Upper lobe of left lung (tissue), 6 donors: ENCODE data around the gene EREG. TPM values are rescaled to one million over a fixed set of nuclear protein-coding genes. Genes with fewer than 3 reads are reported as not detected.

Experiments used
- ATAC-seq, 2 donors: fragments of 200-7000 bp; cut with Tn5 transposase; one replicate each; pipeline ENCODE4 v1.9.1; 2022; ENCODE audit warnings: mild to moderate bottlenecking in 2 of 2, moderate library complexity in 2 of 2; ENCODE audit not compliant: low FRiP score in 2 of 2
- DNase-seq, 2 donors: peaks; one replicate each; pipeline ENCODE4 v3.0.0-alpha.2; 2019 to 2020
- H3K27ac ChIP-seq, 4 donors: fragments of 200-600 bp; sonication (generic); one replicate each; pipeline ENCODE4 v1.5.1; 2016 to 2019
- H3K27me3 ChIP-seq, 4 donors: fragments of 200-600 bp; sonication (generic); one replicate each; pipeline ENCODE4 v1.5.1; 2017 to 2019
- H3K36me3 ChIP-seq, 4 donors: fragments of 200-600 bp; sonication (generic); one replicate each; pipeline ENCODE4 v1.5.1; 2016 to 2019
- H3K4me1 ChIP-seq, 4 donors: fragments of 200-600 bp; sonication (generic); one replicate each; pipeline ENCODE4 v1.5.1; 2018 to 2019
- H3K4me3 ChIP-seq, 4 donors: fragments of 200-600 bp; sonication (generic); one replicate each; pipeline ENCODE4 v1.5.1; 2017 to 2019; ENCODE audit warnings: mild to moderate bottlenecking in 2 of 4, moderate library complexity in 1 of 4
- H3K9me3 ChIP-seq, 4 donors: fragments of 200-600 bp; sonication (generic); one replicate each; pipeline ENCODE4 v1.5.1; 2018 to 2019
- CTCF ChIP-seq, 6 experiments: fragments of 450-650 bp in 4 of 6; fragments of 200-600 bp in 2 of 6; sonication (generic) in 2 of 6; IDR thresholded peaks; one replicate each; pipeline ENCODE4 v1.5.1; 2016 to 2019; ENCODE audit warnings: antibody characterized with exemption in 6 of 6
- EP300 ChIP-seq, 4 donors: sonication (generic); formaldehyde crosslinking; IDR thresholded peaks; one replicate each; pipeline ENCODE4 v1.5.1; 2017; ENCODE audit warnings: antibody characterized with exemption in 4 of 4, control low read depth in 2 of 4
- POLR2A ChIP-seq, 4 donors: fragments of 450-650 bp; IDR thresholded peaks; one replicate each; pipeline ENCODE4 v1.5.1; 2016 to 2017; ENCODE audit warnings: antibody characterized with exemption in 4 of 4, mild to moderate bottlenecking in 2 of 4
- POLR2AphosphoS5 ChIP-seq, 2 donors: sonication (generic); formaldehyde crosslinking; IDR thresholded peaks; one replicate each; pipeline ENCODE4 v1.5.1; 2017; ENCODE audit warnings: antibody characterized with exemption in 2 of 2
- WGBS, 2 donors: methylation state at CpG; one replicate each; pipeline ENCODE4 v1.1.5; 2017 to 2018; 5-methylcytosine and 5-hydroxymethylcytosine counted together
- total RNA-seq, 6 donors: library from RNA; depleted of rRNA in 4 of 6; stranded (reverse); fragments of >200 nt in 4 of 6; gene quantifications; one replicate each; pipeline versions ENCODE4 v1.1.0 to v1.2.1, GENCODE V29; 2016 to 2021
- donor health status: DM: no; HTN: no; CAD: no; lungs with moderate emphysema.
- donor health status: DM: no; HTN: yes; CAD: no; lungs with severe emphysema.

Gene EREG
- total RNA-seq, 6 donors from 2014 or later: 0.94 to 3.7 (median 1.1) TPM

DNA sequence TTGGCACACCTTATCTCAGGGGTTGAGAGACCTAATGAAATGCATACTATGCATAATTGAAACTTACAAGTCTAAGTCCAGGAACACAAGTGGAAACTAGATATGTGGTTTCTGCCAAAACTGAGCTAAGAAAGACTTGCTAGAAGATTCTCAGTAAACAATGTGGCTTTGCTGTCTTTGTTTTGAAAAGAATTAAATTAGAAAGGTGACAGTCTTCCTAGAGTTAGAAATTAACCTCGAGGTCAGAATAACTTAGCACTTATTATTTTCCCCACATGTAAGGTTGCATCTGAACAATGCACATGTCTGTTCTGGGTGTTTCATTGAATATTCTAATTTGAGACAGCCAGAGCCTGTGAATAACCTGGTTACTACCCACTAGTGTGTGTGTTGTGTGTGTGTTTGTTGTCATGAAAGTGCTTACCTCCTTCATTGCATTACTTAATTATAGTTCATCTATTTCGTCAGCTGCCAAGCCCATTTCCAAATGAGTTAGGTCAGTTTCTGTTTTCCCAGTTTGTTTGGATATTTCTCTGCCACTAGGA lies 1.5 kb downstream of the EREG start:
- Histone ChIP-seq H3K27ac (no peak overlapping the region), H3K4me3 (peak overlapping the region in 1 of 4 donors; percentile 47), H3K9me3 (no peaks in the 10 kb centered on the region), H3K4me1 (peaks cover 9 to 21% (median 14%) of the 10 kb centered on the region in 4 donors), H3K36me3 (no peaks in the 10 kb centered on the region), H3K27me3 (peaks cover 0 to 8% (median 3%) of the 10 kb centered on the region in 4 donors)
- peak in 1 of 4 donors; percentile 15 for TF ChIP-seq EP300 (IDR thresholded peaks at IDR 0.05)
- TF ChIP-seq CTCF (IDR thresholded peaks at IDR 0.05): no peak
- no peak for TF ChIP-seq POLR2A (IDR thresholded peaks at IDR 0.05)
- peak in 1 of 2 donors; percentile 13 for TF ChIP-seq POLR2AphosphoS5 (IDR thresholded peaks at IDR 0.05)
- ATAC-seq (no peak), DNase-seq (no peak)
- 32 to 59% methylated on average over 2 of the region's 2 CpGs for WGBS, 2 donors

- H3K4me1 ChIP-seq: peaks cover 9 to 21% (median 14%) of the 10 kb centered on the region in 4 donors
- DNase-seq (no peak), ATAC-seq (no peak)
- no peaks in the 10 kb centered on the region for H3K9me3 ChIP-seq
- no peak overlapping the region for H3K4me3 ChIP-seq
- no peak for TF ChIP-seq POLR2A (IDR thresholded peaks at IDR 0.05)
- no peak for TF ChIP-seq POLR2AphosphoS5 (IDR thresholded peaks at IDR 0.05)
- no peak for TF ChIP-seq CTCF (IDR thresholded peaks at IDR 0.05)
- TF ChIP-seq EP300 (IDR thresholded peaks at IDR 0.05): no peak
- H3K27me3 ChIP-seq: peaks cover 0 to 8% (median 3%) of the 10 kb centered on the region in 4 donors
- no peak overlapping the region for H3K27ac ChIP-seq
- no peaks in the 10 kb centered on the region for H3K36me3 ChIP-seq
- whole genome bisulfite sequencing, 2 donors: 23 to 43% methylated on average over 1 of the region's 1 CpG
These were observed 2.8 kb downstream of the EREG start for GRCh38 chr4:74367656-74368290.

- WGBS, 2 donors: 46 to 56% methylated on average over 4 of the region's 4 CpGs
- ATAC-seq: no peak
These were observed 3.7 kb downstream of the EREG start for GRCh38 chr4:74368596-74368995.

GRCh38 chr4:74369855-74370254 lies 4.9 kb downstream of the EREG start:
- ATAC-seq (no peak), DNase-seq (no peak)
- no peak overlapping the region for H3K4me3 ChIP-seq
- H3K4me1 ChIP-seq: peaks cover 6 to 15% (median 11%) of the 10 kb centered on the region in 4 donors
- H3K9me3 ChIP-seq: no peaks in the 10 kb centered on the region
- H3K36me3 ChIP-seq: no peaks in the 10 kb centered on the region
- WGBS, 2 donors: 46 to 65% methylated on average over 2 of the region's 2 CpGs
- H3K27ac ChIP-seq: no peak overlapping the region
- no peak for TF ChIP-seq CTCF (IDR thresholded peaks at IDR 0.05)
- peaks cover 0 to 5% (median 2%) of the 10 kb centered on the region in 4 donors for H3K27me3 ChIP-seq

More at GRCh38 chr4:74368596-74368995, 3.7 kb downstream of the EREG start:
- Histone ChIP-seq H3K4me3 (no peak overlapping the region), H3K9me3 (no peaks in the 10 kb centered on the region), H3K4me1 (peaks cover 9 to 21% (median 14%) of the 10 kb centered on the region in 4 donors), H3K27ac (no peak overlapping the region), H3K36me3 (no peaks in the 10 kb centered on the region), H3K27me3 (peaks cover 0 to 8% (median 3%) of the 10 kb centered on the region in 4 donors)
- DNase-seq: no peak
- no peak for TF ChIP-seq CTCF (IDR thresholded peaks at IDR 0.05)
- no peak for TF ChIP-seq POLR2A (IDR thresholded peaks at IDR 0.05)
- TF ChIP-seq POLR2AphosphoS5 (IDR thresholded peaks at IDR 0.05): no peak

DNA sequence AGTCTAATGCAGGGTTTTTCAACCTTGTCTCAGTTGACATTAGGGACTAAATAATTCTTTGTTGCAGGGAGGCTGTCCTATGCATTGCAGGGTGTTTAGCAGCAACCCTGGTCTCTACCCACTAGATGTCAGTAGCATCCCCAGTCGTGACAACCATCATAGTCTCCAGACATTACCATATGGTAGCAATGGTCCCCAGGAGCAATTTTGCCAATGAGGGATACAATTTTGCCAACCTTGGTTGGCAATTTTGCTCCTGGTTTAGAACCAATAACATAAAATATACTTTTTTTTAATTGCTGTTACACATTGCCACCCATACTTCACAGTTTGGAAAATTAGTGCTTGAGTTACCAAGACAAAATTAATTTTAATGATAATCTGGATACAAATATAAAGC lies 6.0 kb downstream of the EREG start:
- Histone ChIP-seq H3K36me3 (no peaks in the 10 kb centered on the region), H3K27ac (no peak overlapping the region), H3K9me3 (no peaks in the 10 kb centered on the region), H3K4me1 (peaks cover 0 to 5% (median under 1%) of the 10 kb centered on the region in 4 donors), H3K4me3 (no peak overlapping the region), H3K27me3 (no peaks in the 10 kb centered on the region)
- DNase-seq (peak in 1 of 2 donors; percentile 40), ATAC-seq (peak in 1 of 2 donors; percentile 68)
- WGBS, 2 donors: 0 to 5% methylated on average over 1 of the region's 1 CpG
- TF ChIP-seq POLR2AphosphoS5 (IDR thresholded peaks at IDR 0.05): no peak
- TF ChIP-seq CTCF (IDR thresholded peaks at IDR 0.05): peak in 5 of 6 experiments; percentile 34 to 57 (median 48)
